Measurements from ENCODE around the gene KHDC3L.
A peak's percentile ranks its signal among the peaks of the same experiment; 100 is the strongest.
"Not testable (repeated sequence)": the region's sequence is repeated elsewhere in the genome, so short reads cannot be mapped to it uniquely, and the experiment has no call there.

KHDC3L gene

GRCh38 chr6:73371984-73372383 lies 9.5 kb downstream of the KHDC3L start:
- no peak for DNase-seq

GRCh38 chr6:73372516-73372915 lies 10.1 kb downstream of the KHDC3L start:
- peak in 5 of 14 donors; percentile 8 to 97 (median 41) for DNase-seq

GRCh38 chr6:73375216-73375615 lies 12.8 kb downstream of the KHDC3L start:
- DNase-seq: peak in 1 of 14 donors; percentile 82

- no peak for DNase-seq
Measured at GRCh38 chr6:73377225-73377624, 14.8 kb downstream of the KHDC3L start.

GRCh38 chr6:73381531-73381930 lies 19.1 kb downstream of the KHDC3L start:
- not testable (repeated sequence) for DNase-seq

GRCh38 chr6:73382462-73383113 lies 20.1 kb downstream of the KHDC3L start:
- no peak for DNase-seq

GRCh38 chr6:73388433-73388799 lies 26.0 kb downstream of the KHDC3L start:
- DNase-seq: no peak

- peak in 8 of 14 donors; percentile 11 to 59 (median 22) for DNase-seq
Measured at GRCh38 chr6:73388800-73389512, 26.5 kb downstream of the KHDC3L start.

GRCh38 chr6:73389854-73390253 lies 27.4 kb downstream of the KHDC3L start:
- DNase-seq: no peak

- DNase-seq: no peak
Measured at GRCh38 chr6:73391675-73392074, 29.2 kb downstream of the KHDC3L start.

- not testable (repeated sequence) for DNase-seq
Measured at GRCh38 chr6:73392188-73392587, 29.7 kb downstream of the KHDC3L start.

- no peak for DNase-seq
Measured at GRCh38 chr6:73393278-73393677, 30.8 kb downstream of the KHDC3L start.

- peak in 2 of 14 donors; percentile 15 to 37 for DNase-seq
Measured at GRCh38 chr6:73394577-73395354, 32.3 kb downstream of the KHDC3L start, which contains the start of gene DDX43. TSS of gene DDX43 (plus strand) at chr6:73394828. CDS start at chr6:73394906, 78 bp downstream.

- DNase-seq: no peak
Measured at GRCh38 chr6:73395875-73396274, 33.4 kb downstream of the KHDC3L start.

GRCh38 chr6:73400656-73401055 lies 38.2 kb downstream of the KHDC3L start:
- DNase-seq: no peak

GRCh38 chr6:73409395-73409794 lies 46.9 kb downstream of the KHDC3L start:
- no peak for DNase-seq

- DNase-seq: no peak
Measured at GRCh38 chr6:73413102-73413501, 50.6 kb downstream of the KHDC3L start.
